Gastrocnemius medialis (tissue), 4 donors: Measurements from ENCODE around the gene CHN2.

Experiments
- POLR2A ChIP-seq, 2 donors: fragments of 450-650 bp; IDR thresholded peaks; one replicate each; pipeline ENCODE4 v1.6.1; 2017; ENCODE audit warnings: antibody characterized with exemption in 2 of 2, mild to moderate bottlenecking in 2 of 2, moderate library complexity in 2 of 2
- TF ChIP-seq, protein P1 (sequence below), 5 experiments: fragments of 450-650 bp in 3 of 5; fragments of 200-600 bp in 2 of 5; sonication (generic) in 2 of 5; IDR thresholded peaks in 4 of 5; conservative IDR thresholded peaks in 1 of 5; 1 replicate in 4 of 5; 2 replicates in 1 of 5; pipeline ENCODE4 v1.5.1; 2016 to 2019; ENCODE audit warnings: antibody characterized with exemption in 5 of 5, mild to moderate bottlenecking in 3 of 5, moderate library complexity in 3 of 5

DNA sequence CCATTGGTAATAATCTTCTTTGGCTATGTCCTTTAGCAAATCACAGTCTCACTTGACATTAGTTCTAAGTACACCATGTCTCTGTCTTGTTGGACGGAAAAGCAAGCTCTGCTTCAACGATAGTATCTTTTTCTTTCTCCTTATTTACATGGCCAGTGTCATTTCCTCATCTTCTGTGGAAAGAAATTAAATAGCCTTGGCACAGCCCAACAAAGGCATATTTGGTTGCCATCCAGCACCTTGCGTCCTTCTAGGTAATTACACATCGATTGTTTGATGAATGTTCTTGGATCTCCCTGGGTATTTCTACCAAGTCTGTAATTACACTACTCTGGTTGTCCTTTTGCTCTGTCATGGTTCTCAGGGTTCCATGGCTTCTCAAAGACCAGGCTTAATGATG, 183.1 kb downstream of the CHN2 start:
- TF ChIP-seq, protein P1, sequence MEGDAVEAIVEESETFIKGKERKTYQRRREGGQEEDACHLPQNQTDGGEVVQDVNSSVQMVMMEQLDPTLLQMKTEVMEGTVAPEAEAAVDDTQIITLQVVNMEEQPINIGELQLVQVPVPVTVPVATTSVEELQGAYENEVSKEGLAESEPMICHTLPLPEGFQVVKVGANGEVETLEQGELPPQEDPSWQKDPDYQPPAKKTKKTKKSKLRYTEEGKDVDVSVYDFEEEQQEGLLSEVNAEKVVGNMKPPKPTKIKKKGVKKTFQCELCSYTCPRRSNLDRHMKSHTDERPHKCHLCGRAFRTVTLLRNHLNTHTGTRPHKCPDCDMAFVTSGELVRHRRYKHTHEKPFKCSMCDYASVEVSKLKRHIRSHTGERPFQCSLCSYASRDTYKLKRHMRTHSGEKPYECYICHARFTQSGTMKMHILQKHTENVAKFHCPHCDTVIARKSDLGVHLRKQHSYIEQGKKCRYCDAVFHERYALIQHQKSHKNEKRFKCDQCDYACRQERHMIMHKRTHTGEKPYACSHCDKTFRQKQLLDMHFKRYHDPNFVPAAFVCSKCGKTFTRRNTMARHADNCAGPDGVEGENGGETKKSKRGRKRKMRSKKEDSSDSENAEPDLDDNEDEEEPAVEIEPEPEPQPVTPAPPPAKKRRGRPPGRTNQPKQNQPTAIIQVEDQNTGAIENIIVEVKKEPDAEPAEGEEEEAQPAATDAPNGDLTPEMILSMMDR (IDR thresholded peaks at IDR 0.05 in 4 of 5, conservative IDR thresholded peaks at IDR 0.05 in 1 of 5), result no peak
- no peak for TF ChIP-seq POLR2A (IDR thresholded peaks at IDR 0.05)
